Astrocyte of the spinal cord (primary cell): ENCODE measurements around the gene NDUFB4.

Experiments
- DNase-seq: peaks from one replicate; pipeline ENCODE4 v3.0.0; 2011; ENCODE audit warnings: low read depth, low spot score
- H3K4me3 ChIP-seq: 2 replicates; pipeline ENCODE4 v1.5.1; 2011; ENCODE audit warnings: low read depth, mild to moderate bottlenecking, low read length, moderate library complexity
- in situ Hi-C: cut with HindIII; loops from 2 replicates; pipeline ENCODE4 v1.10.0; 2017; ENCODE audit warnings: low sequenced_read_pairs
- TF ChIP-seq, protein P1 (sequence below): IDR thresholded peaks from 2 replicates; pipeline ENCODE4 v1.5.1; 2012; ENCODE audit warnings: low read depth, mild to moderate bottlenecking, low read length, inconsistent platforms

Gene NDUFB4

DNA sequence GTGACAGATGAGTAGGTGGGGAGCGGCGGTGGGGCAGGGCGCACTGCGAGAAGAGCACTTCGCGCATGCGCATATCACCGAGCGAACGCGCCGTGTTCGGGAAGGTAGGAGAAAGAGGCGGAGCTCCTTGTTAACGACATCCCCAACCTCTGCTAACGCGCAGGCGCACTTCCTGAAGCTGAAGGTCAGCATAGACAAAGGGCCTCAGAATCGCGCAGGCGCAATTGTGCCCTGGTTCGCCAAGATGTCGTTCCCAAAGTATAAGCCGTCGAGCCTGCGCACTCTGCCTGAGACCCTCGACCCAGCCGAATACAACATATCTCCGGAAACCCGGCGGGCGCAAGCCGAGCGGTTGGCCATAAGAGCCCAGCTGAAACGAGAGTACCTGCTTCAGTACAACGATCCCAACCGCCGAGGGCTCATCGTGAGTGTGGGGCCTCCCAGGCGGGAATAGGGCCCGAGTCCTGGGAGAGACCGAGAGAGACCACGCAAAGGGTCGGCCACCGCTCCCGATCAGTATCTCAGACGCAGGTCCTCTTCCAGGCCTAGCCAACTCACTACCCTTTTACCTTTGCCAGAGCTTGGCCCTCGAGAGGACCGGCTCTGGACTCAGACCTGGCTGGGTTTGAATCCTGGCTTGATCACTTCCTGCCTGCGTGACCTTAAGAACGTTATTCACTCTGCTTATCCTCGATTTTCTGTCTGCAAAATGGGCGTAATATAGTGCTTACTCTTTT is at the start of gene NDUFB4:
Gene NDUFB4 (plus strand): TSS at position 221 of the 737 bp plus-strand sequence. CDS start 24 bp downstream, at position 245.
- H3K4me3 ChIP-seq = peak within 1 kb of the TSS; percentile 90
- DNase-seq = peak; percentile 97
- in situ Hi-C loops = no loop called here
- TF ChIP-seq, protein P1, sequence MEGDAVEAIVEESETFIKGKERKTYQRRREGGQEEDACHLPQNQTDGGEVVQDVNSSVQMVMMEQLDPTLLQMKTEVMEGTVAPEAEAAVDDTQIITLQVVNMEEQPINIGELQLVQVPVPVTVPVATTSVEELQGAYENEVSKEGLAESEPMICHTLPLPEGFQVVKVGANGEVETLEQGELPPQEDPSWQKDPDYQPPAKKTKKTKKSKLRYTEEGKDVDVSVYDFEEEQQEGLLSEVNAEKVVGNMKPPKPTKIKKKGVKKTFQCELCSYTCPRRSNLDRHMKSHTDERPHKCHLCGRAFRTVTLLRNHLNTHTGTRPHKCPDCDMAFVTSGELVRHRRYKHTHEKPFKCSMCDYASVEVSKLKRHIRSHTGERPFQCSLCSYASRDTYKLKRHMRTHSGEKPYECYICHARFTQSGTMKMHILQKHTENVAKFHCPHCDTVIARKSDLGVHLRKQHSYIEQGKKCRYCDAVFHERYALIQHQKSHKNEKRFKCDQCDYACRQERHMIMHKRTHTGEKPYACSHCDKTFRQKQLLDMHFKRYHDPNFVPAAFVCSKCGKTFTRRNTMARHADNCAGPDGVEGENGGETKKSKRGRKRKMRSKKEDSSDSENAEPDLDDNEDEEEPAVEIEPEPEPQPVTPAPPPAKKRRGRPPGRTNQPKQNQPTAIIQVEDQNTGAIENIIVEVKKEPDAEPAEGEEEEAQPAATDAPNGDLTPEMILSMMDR = no peak

DNA sequence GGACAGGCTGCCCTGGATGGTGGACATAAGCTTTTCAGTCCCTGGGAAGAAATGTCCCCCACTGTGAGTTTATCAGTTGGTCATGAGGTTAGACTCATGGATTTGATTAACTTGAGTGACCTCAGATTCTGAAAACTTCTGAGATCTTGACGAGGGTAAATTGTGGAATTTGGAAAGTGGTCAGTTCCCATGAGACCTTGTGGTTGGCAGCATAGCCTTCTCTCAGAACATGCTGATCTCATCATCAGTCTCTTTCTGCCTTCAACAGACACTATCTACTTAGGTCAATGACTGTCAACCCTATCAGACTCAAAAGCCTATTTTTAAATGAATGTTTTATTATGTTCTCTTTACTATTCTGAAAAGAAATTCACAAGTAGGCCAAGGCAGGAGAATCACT is 45.6 kb upstream of the NDUFB4 start:
- in situ Hi-C loops = loop anchor here (10.0 kb wide), 1 partner anchor 126 kb away; no protein-coding TSS in a partner anchor
- H3K4me3 ChIP-seq = no peak overlapping the region
- TF ChIP-seq, protein P1 = no peak
- no peak for DNase-seq

DNA sequence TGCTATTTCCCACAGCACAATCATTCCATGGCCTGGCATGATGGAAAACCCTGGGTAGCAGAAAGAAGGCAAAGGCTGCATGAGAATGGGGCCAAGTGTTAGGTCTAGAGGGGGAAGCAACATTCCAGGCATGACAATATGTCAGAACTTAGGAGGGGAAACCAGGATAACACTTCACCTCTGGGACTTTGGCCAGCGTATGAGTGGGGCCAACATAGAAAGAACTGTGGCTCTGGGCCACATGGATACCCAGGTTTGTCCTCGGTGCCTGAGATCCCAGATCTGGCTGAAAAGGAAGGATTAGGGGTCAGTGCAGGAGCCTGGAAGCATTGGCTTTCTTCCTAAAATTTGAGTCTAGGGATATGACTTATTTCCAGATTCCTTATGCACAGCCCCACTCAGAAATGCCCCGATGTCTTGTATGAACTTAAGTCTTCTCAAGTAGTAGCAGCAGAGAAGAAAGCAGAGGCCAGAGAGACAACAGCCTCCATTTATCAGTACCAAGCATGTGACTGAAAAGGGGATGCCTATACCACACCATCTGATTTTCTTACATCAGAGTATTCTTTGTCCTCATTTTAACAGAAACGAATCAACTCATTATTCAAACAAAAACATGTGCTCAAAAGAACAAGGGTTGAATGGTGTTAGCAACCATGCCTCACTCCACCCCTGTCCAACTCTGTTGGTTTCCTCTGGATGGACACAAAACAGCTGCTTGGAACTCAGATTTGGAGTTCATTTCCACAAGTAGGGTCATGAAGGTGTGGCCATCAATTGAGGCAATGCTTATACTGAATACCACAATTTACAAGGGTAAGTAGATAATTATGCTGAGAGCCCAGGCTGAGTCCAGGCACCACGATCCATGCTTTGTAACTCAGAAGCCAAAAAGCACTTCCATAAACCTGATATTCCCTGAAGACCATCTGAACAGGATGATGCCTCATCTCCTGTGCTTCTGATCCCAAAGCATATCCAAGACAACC is 43.7 kb upstream of the NDUFB4 start:
- TF ChIP-seq, protein P1 = no peak
- in situ Hi-C loops = loop anchor here (10.0 kb wide), 1 partner anchor 128 kb away; no protein-coding TSS in a partner anchor
- DNase-seq = no peak
- H3K4me3 ChIP-seq = no peak overlapping the region

DNA sequence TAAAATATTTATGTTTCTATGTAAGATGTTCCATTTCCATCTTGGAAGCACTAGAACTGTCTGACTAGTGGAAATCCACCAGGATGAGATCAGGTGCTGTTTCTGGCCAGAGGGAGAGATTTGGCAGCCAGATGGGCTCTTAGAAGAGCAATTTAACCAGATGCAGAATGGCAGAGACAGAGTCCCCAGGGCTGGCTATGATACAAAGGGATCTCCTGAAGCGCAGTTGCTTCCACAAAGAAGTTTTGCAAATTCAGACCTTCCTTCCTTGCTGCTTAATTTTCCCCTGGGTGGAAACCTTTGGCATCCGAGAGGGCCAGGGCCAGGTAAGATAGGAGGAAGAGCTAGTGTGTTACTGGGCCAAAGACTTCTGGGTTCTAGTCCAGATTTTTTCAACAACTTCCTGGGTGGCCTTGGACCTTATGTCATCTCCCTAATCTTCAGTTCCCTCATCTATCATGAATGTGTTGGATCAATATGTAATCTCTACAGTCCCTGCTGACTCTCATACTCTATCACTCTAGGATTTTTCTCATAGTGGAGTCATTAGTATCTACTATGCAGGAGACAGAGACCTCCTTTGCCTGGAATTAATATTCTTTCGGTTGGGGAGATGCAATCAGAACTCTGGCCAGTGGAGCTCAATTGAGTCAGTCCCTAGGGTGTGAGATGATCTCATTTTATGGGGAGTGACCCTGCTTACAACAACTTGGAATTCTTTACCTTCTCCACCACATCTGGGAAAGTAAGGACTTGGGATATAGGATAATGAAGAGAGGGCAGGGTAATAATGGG is 41.1 kb upstream of the NDUFB4 start:
- DNase-seq = no peak
- TF ChIP-seq, protein P1 = no peak
- H3K4me3 ChIP-seq = no peak overlapping the region
- in situ Hi-C loops = loop anchor here (10.0 kb wide), 1 partner anchor 130 kb away; no protein-coding TSS in a partner anchor

DNA sequence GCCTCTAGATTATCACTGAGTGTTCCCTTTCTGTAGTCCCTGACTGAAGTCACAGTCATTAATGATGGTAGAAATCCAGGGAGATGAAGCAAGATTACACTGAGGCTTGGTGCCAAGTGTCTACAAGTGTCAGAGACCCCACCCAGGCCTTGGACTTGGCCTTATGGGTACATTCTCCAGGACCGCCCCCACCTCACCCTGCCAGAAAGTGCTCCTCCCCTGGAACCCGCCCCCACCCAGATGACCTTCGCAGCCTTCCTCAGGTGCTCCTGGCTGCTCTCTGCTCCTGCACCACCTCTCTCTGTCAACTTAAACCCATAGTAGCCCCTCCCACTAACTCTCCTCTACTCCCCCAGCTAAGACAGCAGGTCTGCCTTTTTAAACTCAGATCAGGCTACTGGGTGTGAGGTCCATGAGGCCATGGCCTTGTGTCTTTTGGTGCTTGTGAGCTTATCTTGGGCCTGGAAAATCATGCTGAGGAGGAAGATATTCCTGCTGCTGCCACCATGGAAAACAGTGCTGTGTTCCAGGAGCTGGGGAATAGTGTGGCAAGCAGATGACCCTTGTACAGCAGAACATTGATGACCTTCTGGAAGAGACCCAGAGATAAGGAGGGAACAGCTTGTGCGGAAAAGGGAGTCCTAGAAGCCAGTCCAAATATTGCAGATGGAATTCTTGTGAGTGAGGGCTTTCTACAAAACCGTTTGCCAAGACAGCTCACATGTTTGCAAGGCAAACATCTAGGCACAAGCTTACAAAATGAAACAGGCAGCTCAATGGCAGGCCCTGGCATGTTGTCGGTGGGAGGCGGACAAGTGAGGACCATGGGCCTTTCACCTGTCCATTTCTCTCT is 40.3 kb upstream of the NDUFB4 start:
- TF ChIP-seq, protein P1 = no peak
- DNase-seq = no peak
- no peak overlapping the region for H3K4me3 ChIP-seq
- in situ Hi-C loops = loop anchor here (10.0 kb wide), 1 partner anchor 131 kb away; no protein-coding TSS in a partner anchor
